ENCODE results near the gene NPC1.
A peak's percentile ranks its signal among the peaks of the same experiment; 100 is the strongest.

Gene NPC1

GRCh38 chr18:23568281-23569138 is 17.8 kb downstream of the NPC1 start:
- Histone ChIP-seq H3K27me3 (ENCODE audit: insufficient read depth, poor library complexity, severe bottlenecking) (no peaks in the 10 kb centered on the region), H3K4me1 (ENCODE audit: insufficient read depth, poor library complexity, severe bottlenecking) (peaks cover under 1% of the 10 kb centered on the region), H3K4me3 (ENCODE audit: severe bottlenecking) (no peak overlapping the region), H3K27ac (ENCODE audit: poor library complexity, severe bottlenecking) (no peak overlapping the region), H3K9me3 (ENCODE audit: severe bottlenecking) (no peaks in the 10 kb centered on the region), H3K36me3 (ENCODE audit: low read depth) (peaks cover 100% of the 10 kb centered on the region)
- ATAC-seq (ENCODE audit: low read depth) (no peak), DNase-seq (ENCODE audit: low spot score) (no peak)
- TF ChIP-seq CTCF (IDR thresholded peaks at IDR 0.05; ENCODE audit: poor library complexity, severe bottlenecking) = no peak

- no peak for TF ChIP-seq CTCF (IDR thresholded peaks at IDR 0.05; ENCODE audit: poor library complexity, severe bottlenecking)
- DNase-seq (ENCODE audit: low spot score) (no peak), ATAC-seq (ENCODE audit: low read depth) (no peak)
- Histone ChIP-seq H3K9me3 (ENCODE audit: severe bottlenecking) (no peaks in the 10 kb centered on the region), H3K36me3 (ENCODE audit: low read depth) (peaks cover 100% of the 10 kb centered on the region), H3K27me3 (ENCODE audit: insufficient read depth, poor library complexity, severe bottlenecking) (no peaks in the 10 kb centered on the region), H3K27ac (ENCODE audit: poor library complexity, severe bottlenecking) (no peak overlapping the region), H3K4me3 (ENCODE audit: severe bottlenecking) (no peak overlapping the region), H3K4me1 (ENCODE audit: insufficient read depth, poor library complexity, severe bottlenecking) (no peaks in the 10 kb centered on the region)
Observed at GRCh38 chr18:23567671-23568070, 18.6 kb downstream of the NPC1 start.

GRCh38 chr18:23565916-23566547 is 20.3 kb downstream of the NPC1 start:
- no peak overlapping the region for H3K27ac ChIP-seq (ENCODE audit: poor library complexity, severe bottlenecking)
- no peaks in the 10 kb centered on the region for H3K27me3 ChIP-seq (ENCODE audit: insufficient read depth, poor library complexity, severe bottlenecking)
- H3K9me3 ChIP-seq (ENCODE audit: severe bottlenecking) = no peaks in the 10 kb centered on the region
- DNase-seq (ENCODE audit: low spot score) = no peak
- H3K36me3 ChIP-seq (ENCODE audit: low read depth) = peaks cover 98% of the 10 kb centered on the region
- H3K4me3 ChIP-seq (ENCODE audit: severe bottlenecking) = no peak overlapping the region
- H3K4me1 ChIP-seq (ENCODE audit: insufficient read depth, poor library complexity, severe bottlenecking) = no peaks in the 10 kb centered on the region
- no peak for TF ChIP-seq CTCF (IDR thresholded peaks at IDR 0.05; ENCODE audit: poor library complexity, severe bottlenecking)
- peak; percentile 66 for ATAC-seq (ENCODE audit: low read depth)

GRCh38 chr18:23563377-23564043 is 22.8 kb downstream of the NPC1 start:
- no peak overlapping the region for H3K4me3 ChIP-seq (ENCODE audit: severe bottlenecking)
- no peaks in the 10 kb centered on the region for H3K9me3 ChIP-seq (ENCODE audit: severe bottlenecking)
- ATAC-seq (ENCODE audit: low read depth) (peak; percentile 21; the same call in 1 of the 3 replicates), DNase-seq (ENCODE audit: low spot score) (no peak)
- H3K4me1 ChIP-seq (ENCODE audit: insufficient read depth, poor library complexity, severe bottlenecking) = no peaks in the 10 kb centered on the region
- no peak for TF ChIP-seq CTCF (IDR thresholded peaks at IDR 0.05; ENCODE audit: poor library complexity, severe bottlenecking)
- H3K36me3 ChIP-seq (ENCODE audit: low read depth) = peaks cover 97% of the 10 kb centered on the region
- H3K27ac ChIP-seq (ENCODE audit: poor library complexity, severe bottlenecking) = no peak overlapping the region
- H3K27me3 ChIP-seq (ENCODE audit: insufficient read depth, poor library complexity, severe bottlenecking) = no peaks in the 10 kb centered on the region

Measured in RWPE2 (cell line).